ENCODE measurements around the gene ACOXL.

The ACOXL gene

GRCh38 chr2:110794390-110794789 is 62.0 kb downstream of the ACOXL start:
- no peak for DNase-seq (ENCODE audit: low read depth)

GRCh38 chr2:110794951-110795350 is 62.6 kb downstream of the ACOXL start:
- DNase-seq (ENCODE audit: low read depth), result no peak

- DNase-seq (ENCODE audit: low read depth), result no peak
Observed at GRCh38 chr2:110796716-110797301, 64.4 kb downstream of the ACOXL start.

- DNase-seq (ENCODE audit: low read depth), result no peak
Observed at GRCh38 chr2:110799376-110799775, 67.0 kb downstream of the ACOXL start.

GRCh38 chr2:110800611-110801402 is 68.4 kb downstream of the ACOXL start:
- no peak for DNase-seq (ENCODE audit: low read depth)

DNA sequence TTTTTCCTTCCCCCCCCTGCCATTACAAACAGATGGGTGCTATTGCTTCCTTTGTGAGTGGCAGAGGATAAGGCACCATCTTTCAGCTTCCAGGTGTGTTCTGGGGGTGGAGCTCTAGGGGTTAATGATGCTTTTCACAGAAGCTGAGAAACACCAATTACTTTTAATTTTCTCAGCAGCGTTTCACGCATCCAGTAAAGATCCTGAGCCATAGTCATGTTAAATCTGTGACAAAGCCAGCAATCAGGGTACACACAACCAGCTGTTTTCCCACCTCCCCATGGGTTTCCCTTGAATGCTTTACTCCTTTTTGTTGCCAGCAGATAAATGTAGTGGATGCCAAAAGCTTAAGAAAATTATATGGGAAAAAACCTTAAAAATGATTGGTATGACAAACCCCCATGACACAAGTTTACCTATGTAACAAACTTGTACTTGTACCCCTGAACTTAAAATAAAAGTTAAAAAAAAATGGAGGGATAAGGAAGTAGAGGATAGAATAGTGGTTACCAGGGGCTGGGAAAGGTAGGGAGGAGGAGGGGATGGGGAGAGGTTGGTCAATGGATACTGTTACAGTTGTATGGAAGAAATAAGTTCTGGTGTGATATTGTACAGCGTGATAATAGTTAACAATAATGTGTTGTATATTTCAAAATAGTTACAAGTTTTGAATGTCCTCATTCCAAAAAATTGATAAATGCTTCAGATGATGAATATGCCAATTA is 70.0 kb downstream of the ACOXL start:
- DNase-seq (ENCODE audit: low read depth), result no peak

GRCh38 chr2:110804433-110804832 is 72.1 kb downstream of the ACOXL start:
- no peak for DNase-seq (ENCODE audit: low read depth)

DNA sequence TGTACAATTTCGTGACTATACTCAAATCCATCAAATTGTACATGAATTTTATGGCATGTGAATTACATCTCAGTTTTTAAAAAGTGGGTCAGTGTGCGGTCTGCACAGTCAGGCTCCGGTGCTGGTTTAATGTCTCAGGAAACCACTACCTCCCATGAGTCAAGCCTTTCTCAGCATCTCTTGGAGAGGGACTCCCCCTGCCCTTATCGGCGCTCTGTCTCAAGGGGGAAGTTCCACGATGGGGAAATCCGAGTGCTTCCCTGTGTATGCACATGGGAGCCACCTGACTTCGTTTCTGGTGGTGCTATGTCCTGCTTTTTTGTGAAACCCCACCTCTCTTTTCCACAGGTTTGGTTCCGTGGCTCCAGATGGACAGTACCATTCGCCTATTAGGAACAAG is 72.5 kb downstream of the ACOXL start:
- DNase-seq (ENCODE audit: low read depth), result no peak

DNA sequence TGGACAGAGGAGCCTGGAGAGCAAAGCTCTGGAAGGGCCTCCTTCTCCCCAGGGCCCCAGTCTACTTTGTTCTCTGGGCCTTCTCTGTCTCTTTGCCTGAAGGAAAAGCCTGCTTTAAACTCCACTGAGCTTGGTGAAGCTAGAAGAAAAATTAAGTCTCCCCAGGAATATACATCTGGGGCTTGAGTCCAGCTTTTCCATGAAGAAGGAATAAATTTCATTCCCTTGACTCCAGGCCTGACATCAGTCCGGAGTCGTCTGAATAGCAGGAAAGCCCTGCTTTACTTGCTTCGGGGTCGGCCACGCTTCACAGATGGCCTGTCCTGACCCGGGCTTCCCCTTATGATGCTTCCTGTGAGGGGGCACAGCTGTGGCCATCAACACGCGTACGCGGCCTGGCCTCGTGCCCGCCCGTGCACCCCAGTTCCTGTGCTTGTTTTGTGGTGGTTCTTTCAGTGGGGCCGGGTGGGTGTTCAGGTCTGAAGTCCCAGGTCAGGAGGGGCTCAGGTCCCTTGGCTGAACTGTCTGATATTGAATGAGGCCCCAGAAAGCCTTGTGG is 73.6 kb downstream of the ACOXL start:
- DNase-seq (ENCODE audit: low read depth), result no peak

- peak; percentile 36 for DNase-seq (ENCODE audit: low read depth)
Observed at GRCh38 chr2:110807522-110807921, 75.1 kb downstream of the ACOXL start.

DNA sequence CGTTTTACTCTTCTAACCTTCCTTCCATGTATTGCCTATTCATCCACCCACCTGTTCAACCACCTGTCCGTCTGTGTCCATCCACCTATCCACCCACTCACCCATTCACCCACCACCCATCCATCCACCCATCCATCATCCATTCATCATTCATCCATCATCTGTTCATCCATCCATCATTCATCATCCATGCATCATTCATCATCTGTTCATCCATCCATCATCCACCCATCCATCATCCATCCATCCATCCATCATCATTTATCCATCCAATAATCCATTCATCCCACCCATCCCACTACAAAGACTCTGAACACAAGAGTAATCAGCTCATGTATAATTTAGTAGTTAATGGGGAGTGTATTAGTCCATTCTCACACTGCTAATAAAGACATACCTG is 78.0 kb downstream of the ACOXL start:
- no peak for DNase-seq (ENCODE audit: low read depth)

GRCh38 chr2:110812726-110813645 is 80.6 kb downstream of the ACOXL start:
- DNase-seq (ENCODE audit: low read depth), result no peak

DNA sequence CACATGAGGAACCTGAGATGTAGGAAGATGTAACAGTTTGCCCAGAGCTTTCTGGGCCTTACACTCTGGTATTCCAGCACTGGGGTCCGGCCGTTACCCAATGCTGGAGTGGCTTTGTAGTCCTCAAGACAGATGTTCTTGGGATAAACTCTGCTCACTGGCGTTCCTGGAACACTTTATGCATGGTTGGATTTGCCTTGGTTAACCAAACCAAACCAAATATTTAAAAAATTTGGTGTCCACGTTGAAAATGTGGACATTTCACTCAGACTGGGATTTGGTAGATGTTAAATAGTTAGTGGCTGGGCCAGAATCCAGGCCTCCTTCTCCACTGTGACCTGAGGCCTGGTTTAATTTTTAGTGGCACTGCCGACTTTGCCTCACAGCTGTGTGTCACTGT is 81.5 kb downstream of the ACOXL start:
- DNase-seq (ENCODE audit: low read depth), result no peak

DNA sequence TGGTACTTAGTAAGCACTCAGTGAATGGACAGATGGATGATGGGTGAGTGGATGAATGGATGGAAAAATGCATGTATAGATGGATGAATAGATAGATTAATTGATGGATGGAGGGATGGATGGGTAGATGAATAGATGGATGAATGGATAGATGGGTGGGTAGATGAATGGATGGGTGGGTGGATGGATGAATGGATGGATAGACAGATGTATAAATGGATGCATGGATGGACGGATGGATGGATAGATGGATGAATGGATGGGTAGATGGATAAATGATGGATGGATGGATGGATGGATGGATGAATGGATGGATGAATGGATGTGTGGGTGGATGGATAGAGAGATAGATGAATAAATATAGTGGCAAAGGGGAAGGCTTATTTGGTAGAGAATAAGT is 83.6 kb downstream of the ACOXL start:
- DNase-seq (ENCODE audit: low read depth), result no peak

GRCh38 chr2:110816404-110817365 is 84.3 kb downstream of the ACOXL start:
- DNase-seq (ENCODE audit: low read depth), result no peak

- no peak for DNase-seq (ENCODE audit: low read depth)
Observed at GRCh38 chr2:110818767-110819481, 86.6 kb downstream of the ACOXL start.

- no peak for DNase-seq (ENCODE audit: low read depth)
Observed at GRCh38 chr2:110819711-110820110, 87.3 kb downstream of the ACOXL start.

GRCh38 chr2:110820128-110820527 is 87.8 kb downstream of the ACOXL start:
- DNase-seq (ENCODE audit: low read depth), result no peak

GRCh38 chr2:110823165-110823564 is 90.8 kb downstream of the ACOXL start:
- no peak for DNase-seq (ENCODE audit: low read depth)

DNA sequence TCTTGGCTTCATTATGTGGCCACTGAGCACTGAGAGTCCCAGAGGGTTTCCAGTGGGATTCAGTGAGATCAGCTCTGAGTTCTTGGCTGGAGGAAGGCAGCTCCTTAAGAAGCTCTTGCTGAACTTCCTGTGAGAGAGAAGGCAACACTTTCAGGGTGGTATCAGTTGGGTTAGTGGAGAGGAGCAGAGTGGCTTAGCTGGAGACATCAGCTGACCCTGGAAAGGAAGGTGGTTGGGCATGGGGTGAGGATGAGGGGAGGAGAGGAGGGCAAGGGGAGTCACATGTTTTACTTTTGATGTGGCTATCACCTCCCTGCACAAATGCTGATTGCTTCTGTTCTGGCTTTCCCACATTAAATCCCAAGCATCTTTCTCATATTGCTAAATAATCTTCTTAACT is 95.1 kb downstream of the ACOXL start:
- no peak for DNase-seq (ENCODE audit: low read depth)

Data from fibroblast of the conjunctiva (primary cell).